Activated T-helper 9 cell treated with anti-CD3 and anti-CD28 coated beads, Interleukin-2, amount 50 U/mL, for 16 hours (primary cell): Measurements from ENCODE around the gene LYPD3.

Source experiments
- DNase-seq: peaks from one replicate; pipeline ENCODE4 v3.0.0-alpha.2; 2020; ENCODE audit warnings: low read depth

LYPD3 gene

GRCh38 chr19:43485951-43486350 is 20.5 kb upstream of the LYPD3 start:
- no peak for DNase-seq

GRCh38 chr19:43483281-43483680 is 17.9 kb upstream of the LYPD3 start:
- DNase-seq: no peak

- no peak for DNase-seq
Observed at GRCh38 chr19:43482193-43482592, 16.8 kb upstream of the LYPD3 start.

GRCh38 chr19:43481701-43482100 is 16.3 kb upstream of the LYPD3 start:
- DNase-seq: no peak

GRCh38 chr19:43480574-43480973 is 15.2 kb upstream of the LYPD3 start:
- DNase-seq: no peak

- DNase-seq: no peak
Observed at GRCh38 chr19:43479961-43480561, 14.7 kb upstream of the LYPD3 start.

- no peak for DNase-seq
Observed at GRCh38 chr19:43479226-43479625, 13.8 kb upstream of the LYPD3 start.

- no peak for DNase-seq
Observed at GRCh38 chr19:43478323-43478722, 12.9 kb upstream of the LYPD3 start.

GRCh38 chr19:43476606-43477005 is 11.2 kb upstream of the LYPD3 start:
- DNase-seq: no peak

GRCh38 chr19:43474986-43475705 is 9.7 kb upstream of the LYPD3 start:
- peak; percentile 92 for DNase-seq

GRCh38 chr19:43474487-43474886 is 9.1 kb upstream of the LYPD3 start:
- no peak for DNase-seq

- DNase-seq: no peak
Observed at GRCh38 chr19:43471091-43471490, 5.7 kb upstream of the LYPD3 start.

- DNase-seq: no peak
Observed at GRCh38 chr19:43470288-43470687, 4.9 kb upstream of the LYPD3 start.

GRCh38 chr19:43469160-43469480 is 3.7 kb upstream of the LYPD3 start:
- no peak for DNase-seq

- no peak for DNase-seq
Observed at GRCh38 chr19:43468354-43469159, 3.1 kb upstream of the LYPD3 start.

- no peak for DNase-seq
Observed at GRCh38 chr19:43467730-43468129, 2.3 kb upstream of the LYPD3 start.

GRCh38 chr19:43467276-43467675 is 1.9 kb upstream of the LYPD3 start:
- no peak for DNase-seq

GRCh38 chr19:43466793-43467192 is 1.4 kb upstream of the LYPD3 start:
- DNase-seq: no peak

- peak; percentile 59 for DNase-seq
Observed at GRCh38 chr19:43464134-43464775, 1.2 kb downstream of the LYPD3 start.

- DNase-seq: peak; percentile 100
Observed at GRCh38 chr19:43463381-43464133, 1.9 kb downstream of the LYPD3 start.

- DNase-seq: no peak
Observed at GRCh38 chr19:43462785-43463380, 2.5 kb downstream of the LYPD3 start.

- no peak for DNase-seq
Observed at GRCh38 chr19:43462383-43462782, 3.0 kb downstream of the LYPD3 start.
